ENCODE results near the gene CACNA1F.

CACNA1F gene

DNA sequence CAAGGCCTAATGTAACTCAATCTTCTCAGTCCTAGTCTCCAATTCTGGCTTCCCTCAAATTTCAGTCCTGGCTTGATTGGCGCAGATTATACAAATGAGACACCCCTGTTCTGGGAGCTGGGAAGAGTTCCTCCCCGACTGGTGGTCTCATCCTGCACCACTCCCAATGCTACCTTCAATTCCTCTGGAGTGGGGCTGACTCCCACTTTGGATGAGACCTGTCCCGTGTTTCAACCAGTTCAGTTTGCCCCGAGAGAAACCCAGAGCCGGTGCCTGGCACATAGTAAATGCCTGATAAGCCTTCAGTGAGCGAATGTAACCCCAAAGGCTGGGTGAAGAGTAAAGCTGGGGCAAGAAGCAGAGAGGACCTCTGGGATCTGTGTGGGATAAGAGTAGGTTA is 29.1 kb downstream of the CACNA1F start:
- Histone ChIP-seq H3K4me2 (ENCODE audit: low read depth, low read length, poor library complexity, severe bottlenecking) (no peak overlapping the region), H2AFZ (ENCODE audit: low read depth, low read length, severe bottlenecking) (no peak overlapping the region), H3K9me3 (ENCODE audit: insufficient read depth, low read length) (no peaks in the 10 kb centered on the region), H3K79me2 (ENCODE audit: insufficient read depth, low read length) (no peaks in the 10 kb centered on the region), H4K20me1 (ENCODE audit: low read depth, low read length) (no peaks in the 10 kb centered on the region), H3K9ac (ENCODE audit: low read length) (no peak overlapping the region), H3K4me3 (ENCODE audit: insufficient read depth, low read length, poor library complexity, severe bottlenecking) (no peak overlapping the region), H3K9me2 (replicated peaks; ENCODE audit: insufficient read depth, low read length) (no peaks in the 10 kb centered on the region), H3K27me3 (ENCODE audit: low read length) (no peaks in the 10 kb centered on the region), H3K27ac (ENCODE audit: low read depth, low read length) (no peak overlapping the region), H3F3A (ENCODE audit: insufficient read depth) (no peaks in the 10 kb centered on the region), H3K36me3 (ENCODE audit: low read length) (no peaks in the 10 kb centered on the region)
- no peak for TF ChIP-seq CTCF (IDR thresholded peaks at IDR 0.05; ENCODE audit: insufficient read depth, low read length, poor library complexity, severe bottlenecking)
- TF ChIP-seq EZH2phosphoT487 (conservative IDR thresholded peaks at IDR 0.05; ENCODE audit: low read length): no peak

GRCh38 chrX:49203536-49203935 is 29.6 kb downstream of the CACNA1F start:
- H3K4me2 ChIP-seq (ENCODE audit: low read depth, low read length, poor library complexity, severe bottlenecking): no peak overlapping the region

GRCh38 chrX:49202022-49202421 is 31.1 kb downstream of the CACNA1F start:
- Histone ChIP-seq H3K4me3 (ENCODE audit: insufficient read depth, low read length, poor library complexity, severe bottlenecking) (no peak overlapping the region), H2AFZ (ENCODE audit: low read depth, low read length, severe bottlenecking) (no peak overlapping the region), H4K20me1 (ENCODE audit: low read depth, low read length) (no peaks in the 10 kb centered on the region), H3K9ac (ENCODE audit: low read length) (no peak overlapping the region), H3K4me2 (ENCODE audit: low read depth, low read length, poor library complexity, severe bottlenecking) (no peak overlapping the region), H3K36me3 (ENCODE audit: low read length) (no peaks in the 10 kb centered on the region), H3K79me2 (ENCODE audit: insufficient read depth, low read length) (no peaks in the 10 kb centered on the region), H3K9me3 (ENCODE audit: insufficient read depth, low read length) (no peaks in the 10 kb centered on the region), H3K27me3 (ENCODE audit: low read length) (no peaks in the 10 kb centered on the region), H3K9me2 (replicated peaks; ENCODE audit: insufficient read depth, low read length) (no peaks in the 10 kb centered on the region), H3K27ac (ENCODE audit: low read depth, low read length) (no peak overlapping the region), H3F3A (ENCODE audit: insufficient read depth) (no peaks in the 10 kb centered on the region)
- no peak for TF ChIP-seq CTCF (IDR thresholded peaks at IDR 0.05; ENCODE audit: insufficient read depth, low read length, poor library complexity, severe bottlenecking)
- TF ChIP-seq EZH2phosphoT487 (conservative IDR thresholded peaks at IDR 0.05; ENCODE audit: low read length): no peak

More at GRCh38 chrX:49203536-49203935, 29.6 kb downstream of the CACNA1F start:
- H2AFZ ChIP-seq (ENCODE audit: low read depth, low read length, severe bottlenecking): no peak overlapping the region
- H3K27ac ChIP-seq (ENCODE audit: low read depth, low read length): no peak overlapping the region
- H3K9me3 ChIP-seq (ENCODE audit: insufficient read depth, low read length): no peaks in the 10 kb centered on the region
- H3K9me2 ChIP-seq (replicated peaks; ENCODE audit: insufficient read depth, low read length): no peaks in the 10 kb centered on the region
- H3F3A ChIP-seq (ENCODE audit: insufficient read depth): no peaks in the 10 kb centered on the region
- no peaks in the 10 kb centered on the region for H3K79me2 ChIP-seq (ENCODE audit: insufficient read depth, low read length)
- no peak overlapping the region for H3K4me3 ChIP-seq (ENCODE audit: insufficient read depth, low read length, poor library complexity, severe bottlenecking)
- H3K27me3 ChIP-seq (ENCODE audit: low read length): no peaks in the 10 kb centered on the region
- H4K20me1 ChIP-seq (ENCODE audit: low read depth, low read length): no peaks in the 10 kb centered on the region
- no peak for TF ChIP-seq CTCF (IDR thresholded peaks at IDR 0.05; ENCODE audit: insufficient read depth, low read length, poor library complexity, severe bottlenecking)
- TF ChIP-seq EZH2phosphoT487 (conservative IDR thresholded peaks at IDR 0.05; ENCODE audit: low read length): no peak
- no peak overlapping the region for H3K9ac ChIP-seq (ENCODE audit: low read length)
- no peaks in the 10 kb centered on the region for H3K36me3 ChIP-seq (ENCODE audit: low read length)

Data from SU-DHL-6 (cell line).